ENCODE measurements around the gene IGSF9B. TPM values are rescaled to one million over a fixed set of nuclear protein-coding genes. Genes with fewer than 3 reads are reported as not detected.

IGSF9B gene
- total and polyA plus RNA-seq, 11 donors, result 14.6 to 78.5 (median 38.3) TPM

- intact Hi-C loops (cut with DNase I), result no loop called here
- no peak overlapping the region for H3K27ac ChIP-seq
Measured at GRCh38 chr11:133993921-133994320, 37.2 kb upstream of the IGSF9B start.

GRCh38 chr11:133993107-133993506, 36.3 kb upstream of the IGSF9B start:
- ATAC-seq (no peak), DNase-seq (no peak)
- intact Hi-C loops (cut with DNase I), result no loop called here
- H3K36me3 ChIP-seq, result no peaks in the 10 kb centered on the region
- no peak overlapping the region for H3K27ac ChIP-seq
- no peak overlapping the region for H3K4me3 ChIP-seq
- H3K27me3 ChIP-seq, result no peaks in the 10 kb centered on the region
- no peak for TF ChIP-seq POLR2A (IDR thresholded peaks at IDR 0.05)
- TF ChIP-seq, protein P1, sequence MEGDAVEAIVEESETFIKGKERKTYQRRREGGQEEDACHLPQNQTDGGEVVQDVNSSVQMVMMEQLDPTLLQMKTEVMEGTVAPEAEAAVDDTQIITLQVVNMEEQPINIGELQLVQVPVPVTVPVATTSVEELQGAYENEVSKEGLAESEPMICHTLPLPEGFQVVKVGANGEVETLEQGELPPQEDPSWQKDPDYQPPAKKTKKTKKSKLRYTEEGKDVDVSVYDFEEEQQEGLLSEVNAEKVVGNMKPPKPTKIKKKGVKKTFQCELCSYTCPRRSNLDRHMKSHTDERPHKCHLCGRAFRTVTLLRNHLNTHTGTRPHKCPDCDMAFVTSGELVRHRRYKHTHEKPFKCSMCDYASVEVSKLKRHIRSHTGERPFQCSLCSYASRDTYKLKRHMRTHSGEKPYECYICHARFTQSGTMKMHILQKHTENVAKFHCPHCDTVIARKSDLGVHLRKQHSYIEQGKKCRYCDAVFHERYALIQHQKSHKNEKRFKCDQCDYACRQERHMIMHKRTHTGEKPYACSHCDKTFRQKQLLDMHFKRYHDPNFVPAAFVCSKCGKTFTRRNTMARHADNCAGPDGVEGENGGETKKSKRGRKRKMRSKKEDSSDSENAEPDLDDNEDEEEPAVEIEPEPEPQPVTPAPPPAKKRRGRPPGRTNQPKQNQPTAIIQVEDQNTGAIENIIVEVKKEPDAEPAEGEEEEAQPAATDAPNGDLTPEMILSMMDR (IDR thresholded peaks at IDR 0.05), result no peak
- no peaks in the 10 kb centered on the region for H3K9me3 ChIP-seq
- WGBS, 4 donors, result 90 to 96% (median 91%) methylated on average over 5 to 7 of the region's 7 CpGs
- peaks cover 0 to 31% (median 8%) of the 10 kb centered on the region in 12 donors for H3K4me1 ChIP-seq

More at GRCh38 chr11:133993921-133994320, 37.2 kb upstream of the IGSF9B start:
- no peak overlapping the region for H3K4me3 ChIP-seq
- H3K27me3 ChIP-seq, result no peaks in the 10 kb centered on the region
- DNase-seq (peak in 1 of 5 donors; percentile 9), ATAC-seq (no peak)
- TF ChIP-seq, protein P1 (IDR thresholded peaks at IDR 0.05), result no peak
- TF ChIP-seq POLR2A (IDR thresholded peaks at IDR 0.05), result no peak
- no peaks in the 10 kb centered on the region for H3K36me3 ChIP-seq
- H3K4me1 ChIP-seq, result peaks cover 0 to 26% (median 8%) of the 10 kb centered on the region in 12 donors
- whole genome bisulfite sequencing, 4 donors, result 94 to 97% (median 94%) methylated on average over 13 of the region's 13 CpGs
- no peaks in the 10 kb centered on the region for H3K9me3 ChIP-seq

GRCh38 chr11:133992121-133992520, 35.4 kb upstream of the IGSF9B start:
- 64 to 73% (median 66%) methylated on average over 4 of the region's 4 CpGs for WGBS, 4 donors
- H3K4me1 ChIP-seq, result peaks cover 0 to 23% (median 4%) of the 10 kb centered on the region in 12 donors
- H3K27ac ChIP-seq, result no peak overlapping the region
- intact Hi-C loops (cut with DNase I), result no loop called here
- H3K27me3 ChIP-seq, result no peaks in the 10 kb centered on the region
- no peaks in the 10 kb centered on the region for H3K36me3 ChIP-seq
- DNase-seq, result no peak
- no peak for TF ChIP-seq POLR2A (IDR thresholded peaks at IDR 0.05)
- TF ChIP-seq, protein P1 (IDR thresholded peaks at IDR 0.05), result no peak
- no peak overlapping the region for H3K4me3 ChIP-seq
- no peak for ATAC-seq
- no peaks in the 10 kb centered on the region for H3K9me3 ChIP-seq

DNA sequence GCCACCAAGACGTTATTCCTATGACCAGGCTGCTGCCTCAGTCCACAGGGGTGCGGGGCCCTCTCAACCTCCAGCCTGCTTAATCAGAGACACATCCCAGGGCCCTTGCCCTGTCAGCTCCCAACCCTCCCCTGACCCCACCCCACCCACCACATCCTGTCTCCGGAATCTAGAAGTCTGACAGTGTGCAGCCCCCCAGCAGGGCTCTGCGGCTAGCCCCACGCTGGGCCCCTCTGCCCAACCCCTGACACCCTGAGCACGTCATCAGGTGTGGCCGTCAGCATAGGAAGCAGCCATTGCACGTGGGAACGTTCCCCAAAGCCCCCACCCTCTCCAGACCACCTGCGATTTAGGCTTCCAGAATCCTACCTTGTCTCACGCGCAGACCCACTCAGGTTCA, 34.3 kb upstream of the IGSF9B start:
- no peak overlapping the region for H3K4me3 ChIP-seq
- peak overlapping the region in 1 of 12 donors; percentile 19 for H3K27ac ChIP-seq
- TF ChIP-seq POLR2A (IDR thresholded peaks at IDR 0.05), result no peak
- TF ChIP-seq, protein P1 (IDR thresholded peaks at IDR 0.05), result no peak
- H3K4me1 ChIP-seq, result peaks cover 0 to 18% (median 3%) of the 10 kb centered on the region in 12 donors
- no peaks in the 10 kb centered on the region for H3K27me3 ChIP-seq
- ATAC-seq (no peak), DNase-seq (peak in 1 of 5 donors; percentile 11)
- no peaks in the 10 kb centered on the region for H3K9me3 ChIP-seq
- 53 to 76% (median 63%) methylated on average over 9 to 12 of the region's 12 CpGs for WGBS, 4 donors
- intact Hi-C loops (cut with DNase I), result no loop called here
- no peaks in the 10 kb centered on the region for H3K36me3 ChIP-seq

All from heart left ventricle (tissue), 16 donors.